Mesenteric fat pad (tissue), 1 donor: Measurements from ENCODE around the gene TRDMT1. TPM values are rescaled to one million over a fixed set of nuclear protein-coding genes. Genes with fewer than 3 reads are reported as not detected.

Source experiments
- DNase-seq: peaks from one replicate; pipeline ENCODE4 v3.0.0-alpha.2; 2020; ENCODE audit warnings: low spot score
- total RNA-seq: library from RNA; stranded (reverse); fragmentation: NEBNext Ultra II Directional; extraction: Animal tissue kit (Norgen Biotek cat#: 25700); gene quantifications from one replicate; pipeline ENCODE4 v1.2.1, GENCODE V29; 2021
- donor health status: DM: yes; HTN: yes; CAD: no.

TRDMT1 gene
- total RNA-seq, 1 donor from 2014 or later = 7.1 TPM

DNA sequence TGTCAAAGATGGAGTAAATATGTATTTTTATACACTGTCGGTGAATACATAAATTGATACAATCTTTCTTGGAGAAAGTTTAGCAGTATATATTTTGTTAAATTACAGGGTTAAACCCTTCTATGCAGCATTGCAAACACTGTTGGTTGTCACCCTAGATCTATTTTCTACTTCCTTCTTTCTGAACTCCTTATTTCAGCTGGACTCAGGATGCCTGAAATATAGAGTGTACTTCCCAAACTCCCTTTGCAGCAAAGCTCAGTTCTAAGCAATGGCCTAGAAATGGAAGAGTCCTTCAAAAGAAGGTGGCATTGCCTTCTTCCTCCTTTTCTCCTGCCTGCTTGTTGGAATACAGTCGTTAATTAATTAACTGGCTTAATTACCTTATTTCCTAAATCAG, 92.4 kb downstream of the TRDMT1 start:
- no peak for DNase-seq

DNA sequence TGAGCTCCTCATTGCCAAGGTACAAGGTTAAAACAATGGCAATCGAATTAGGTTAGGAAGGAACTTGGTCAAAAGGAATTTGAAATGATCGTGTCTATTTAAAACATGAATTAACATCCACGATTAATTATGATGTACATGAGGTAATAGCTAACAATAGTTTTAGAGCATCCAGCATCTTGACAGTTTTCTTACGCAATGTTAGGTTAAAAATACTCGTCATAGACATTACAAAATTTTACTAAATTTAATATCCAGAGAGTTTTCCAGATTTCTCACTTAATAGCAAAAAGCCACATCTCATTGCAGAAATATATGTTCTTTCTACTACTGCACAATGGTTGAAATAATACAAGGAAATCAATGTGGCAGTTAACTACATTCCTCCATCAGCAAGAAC, 94.5 kb downstream of the TRDMT1 start:
- no peak for DNase-seq

- no peak for DNase-seq
These were observed 99.6 kb downstream of the TRDMT1 start for GRCh38 chr10:17101910-17102266.

GRCh38 chr10:17101257-17101909, 100.1 kb downstream of the TRDMT1 start:
- no peak for DNase-seq

DNA sequence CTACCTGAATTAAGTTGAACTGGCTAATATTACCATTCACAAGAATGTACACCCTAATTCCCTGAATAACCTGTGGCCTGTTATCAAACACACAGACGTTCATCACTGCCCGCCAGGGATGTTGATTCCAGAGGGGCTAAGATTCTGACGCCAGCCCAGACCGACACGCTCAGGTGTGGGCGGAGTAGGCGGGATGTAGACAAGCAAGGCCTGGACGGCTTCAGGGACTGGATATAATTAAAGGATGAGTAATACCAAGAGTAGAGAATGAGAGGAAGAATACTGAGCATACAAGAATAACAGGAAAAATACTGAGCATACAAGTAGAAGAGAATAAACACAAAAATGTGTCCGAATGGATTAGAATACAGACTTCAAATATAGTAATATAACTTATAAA, 100.9 kb downstream of the TRDMT1 start:
- DNase-seq = no peak

GRCh38 chr10:17098012-17098411, 103.5 kb downstream of the TRDMT1 start:
- DNase-seq = no peak

Other genes starting within 250 kb of the TRDMT1 start
- 3.5 TPM for gene CUBN, start 71.9 kb downstream of the TRDMT1 start, total RNA-seq
- gene VIM, start 26.6 kb upstream of the TRDMT1 start, total RNA-seq = 3,828 TPM